Left lung (tissue), 10 donors: ENCODE results near the gene ABHD6. TPM values are rescaled to one million over a fixed set of nuclear protein-coding genes. Genes with fewer than 3 reads are reported as not detected.
A peak's percentile ranks its signal among the peaks of the same experiment; 100 is the strongest.
"Not testable (repeated sequence)": the region's sequence is repeated elsewhere in the genome, so short reads cannot be mapped to it uniquely, and the experiment has no call there.

Experiments
- ATAC-seq: fragments of 200-7000 bp; cut with Tn5 transposase; one replicate; pipeline ENCODE4 v1.9.1; 2020; ENCODE audit warnings: moderate library complexity
- DNase-seq, 4 donors: peaks; one replicate each; pipeline ENCODE4 v3.0.0-alpha.2; 2013 to 2020
- H3K27ac ChIP-seq, 2 donors: fragments of 200-600 bp; sonication (generic) in 1 of 2; one replicate each; pipeline versions ENCODE4 v1.5.0 to v1.8.0; 2020 to 2021
- H3K27me3 ChIP-seq, 2 donors: fragments of 200-600 bp; sonication (generic) in 1 of 2; one replicate each; pipeline versions ENCODE4 v1.5.0 to v1.8.0; 2020 to 2021
- H3K36me3 ChIP-seq, 2 donors: fragments of 200-600 bp; sonication (generic) in 1 of 2; one replicate each; pipeline versions ENCODE4 v1.5.0 to v1.8.0; 2020 to 2021
- H3K4me1 ChIP-seq, 2 donors: fragments of 200-600 bp; one replicate each; pipeline ENCODE4 v1.8.0; 2021
- H3K4me3 ChIP-seq, 2 donors: fragments of 200-600 bp; sonication (generic) in 1 of 2; one replicate each; pipeline versions ENCODE4 v1.5.0 to v1.8.0; 2020 to 2021; ENCODE audit warnings: mild to moderate bottlenecking in 1 of 2
- H3K9me3 ChIP-seq, 2 donors: fragments of 200-600 bp; sonication (generic) in 1 of 2; one replicate each; pipeline versions ENCODE4 v1.5.0 to v1.8.0; 2020 to 2021
- intact Hi-C, 2 donors: fragments of 100-400 bp; cut with DNase I; formaldehyde crosslinking; loops; one replicate each; pipeline versions ENCODE4 v1.11.2 to v1.14.2; 2022
- polyA plus RNA-seq, 6 donors: library from polyadenylated mRNA; unstranded; fragments of 120-200 nt; gene quantifications; one replicate each; pipeline ENCODE4 v1.2.1, GENCODE V29; 2013; ENCODE audit not compliant: insufficient read length in 6 of 6
- total RNA-seq, 2 donors: library from RNA; stranded (reverse); fragmentation: NEBNext Ultra II Directional; extraction: Animal tissue kit (Norgen Biotek cat#: 25700); gene quantifications; one replicate each; pipeline ENCODE4 v1.2.1, GENCODE V29; 2021
- TF ChIP-seq, protein P1 (sequence below), 2 donors: fragments of 200-600 bp; sonication (generic) in 1 of 2; IDR thresholded peaks; one replicate each; pipeline versions ENCODE4 v1.5.0 to v1.8.0; 2021; ENCODE audit warnings: antibody characterized with exemption in 2 of 2
- donor health status: DM: no; HTN: yes; CAD: no.
- donor health status: DM: no; HTN: no; CAD: no.

ABHD6 gene
- total and polyA plus RNA-seq, 8 donors, result 4.8 to 12.7 (median 8.2) TPM

DNA sequence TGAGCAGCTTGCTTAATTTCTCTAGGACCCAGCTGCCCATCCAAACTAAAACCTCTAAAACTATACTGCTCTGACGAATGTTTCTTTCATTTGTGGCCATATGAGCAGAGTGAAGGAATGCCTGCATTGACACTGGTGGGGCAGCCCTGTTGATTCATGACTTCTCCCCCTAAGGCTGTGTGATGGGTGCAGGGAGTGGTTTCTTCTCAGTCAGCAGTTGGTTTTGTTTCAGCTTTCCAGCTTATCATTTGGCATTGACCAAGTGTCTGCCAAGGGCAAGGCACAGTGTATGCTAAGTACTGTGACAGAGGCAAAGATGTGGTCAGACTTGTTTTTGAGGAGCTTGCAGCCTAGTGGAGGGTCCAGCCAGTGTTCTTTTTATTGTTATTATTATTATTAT lies 4.7 kb downstream of the ABHD6 start:
- H3K27me3 ChIP-seq, result no peaks in the 10 kb centered on the region
- H3K4me1 ChIP-seq, result peaks cover 5% of the 10 kb centered on the region in 2 donors
- H3K27ac ChIP-seq, result no peak overlapping the region
- no peaks in the 10 kb centered on the region for H3K9me3 ChIP-seq
- intact Hi-C loops, result loop anchor here in 1 of 2 donors (10.0 kb wide), 1 partner anchor 52 kb away; no protein-coding TSS in a partner anchor
- TF ChIP-seq, protein P1, sequence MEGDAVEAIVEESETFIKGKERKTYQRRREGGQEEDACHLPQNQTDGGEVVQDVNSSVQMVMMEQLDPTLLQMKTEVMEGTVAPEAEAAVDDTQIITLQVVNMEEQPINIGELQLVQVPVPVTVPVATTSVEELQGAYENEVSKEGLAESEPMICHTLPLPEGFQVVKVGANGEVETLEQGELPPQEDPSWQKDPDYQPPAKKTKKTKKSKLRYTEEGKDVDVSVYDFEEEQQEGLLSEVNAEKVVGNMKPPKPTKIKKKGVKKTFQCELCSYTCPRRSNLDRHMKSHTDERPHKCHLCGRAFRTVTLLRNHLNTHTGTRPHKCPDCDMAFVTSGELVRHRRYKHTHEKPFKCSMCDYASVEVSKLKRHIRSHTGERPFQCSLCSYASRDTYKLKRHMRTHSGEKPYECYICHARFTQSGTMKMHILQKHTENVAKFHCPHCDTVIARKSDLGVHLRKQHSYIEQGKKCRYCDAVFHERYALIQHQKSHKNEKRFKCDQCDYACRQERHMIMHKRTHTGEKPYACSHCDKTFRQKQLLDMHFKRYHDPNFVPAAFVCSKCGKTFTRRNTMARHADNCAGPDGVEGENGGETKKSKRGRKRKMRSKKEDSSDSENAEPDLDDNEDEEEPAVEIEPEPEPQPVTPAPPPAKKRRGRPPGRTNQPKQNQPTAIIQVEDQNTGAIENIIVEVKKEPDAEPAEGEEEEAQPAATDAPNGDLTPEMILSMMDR (IDR thresholded peaks at IDR 0.05), result no peak
- no peaks in the 10 kb centered on the region for H3K36me3 ChIP-seq
- no peak overlapping the region for H3K4me3 ChIP-seq
- no peak for ATAC-seq
- DNase-seq, result no peak

DNA sequence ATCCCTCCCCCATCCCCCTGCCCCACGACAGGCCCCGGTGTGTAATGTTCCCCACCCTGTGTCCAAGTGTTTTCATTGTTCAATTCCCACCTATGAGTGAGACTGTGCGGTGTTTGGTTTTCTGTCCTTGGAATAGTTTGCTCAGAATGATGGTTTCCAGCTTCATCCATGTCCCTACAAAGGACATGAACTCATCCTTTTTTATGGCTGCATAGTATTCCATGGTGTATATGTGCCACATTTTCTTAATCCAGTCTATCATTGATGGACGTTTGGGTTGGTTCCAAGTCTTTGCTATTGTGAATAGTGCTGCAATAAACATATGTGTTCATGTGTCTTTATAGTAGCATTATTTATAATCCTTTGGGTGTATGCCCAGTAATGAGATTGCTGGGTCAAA lies 5.3 kb downstream of the ABHD6 start:
- not testable (repeated sequence) for H3K4me1 ChIP-seq, DNase-seq, ATAC-seq, H3K27ac ChIP-seq, H3K9me3 ChIP-seq, H3K27me3 ChIP-seq, H3K36me3 ChIP-seq, H3K4me3 ChIP-seq
- intact Hi-C loops, result loop anchor here in 1 of 2 donors (10.0 kb wide), 1 partner anchor 52 kb away; no protein-coding TSS in a partner anchor

DNA sequence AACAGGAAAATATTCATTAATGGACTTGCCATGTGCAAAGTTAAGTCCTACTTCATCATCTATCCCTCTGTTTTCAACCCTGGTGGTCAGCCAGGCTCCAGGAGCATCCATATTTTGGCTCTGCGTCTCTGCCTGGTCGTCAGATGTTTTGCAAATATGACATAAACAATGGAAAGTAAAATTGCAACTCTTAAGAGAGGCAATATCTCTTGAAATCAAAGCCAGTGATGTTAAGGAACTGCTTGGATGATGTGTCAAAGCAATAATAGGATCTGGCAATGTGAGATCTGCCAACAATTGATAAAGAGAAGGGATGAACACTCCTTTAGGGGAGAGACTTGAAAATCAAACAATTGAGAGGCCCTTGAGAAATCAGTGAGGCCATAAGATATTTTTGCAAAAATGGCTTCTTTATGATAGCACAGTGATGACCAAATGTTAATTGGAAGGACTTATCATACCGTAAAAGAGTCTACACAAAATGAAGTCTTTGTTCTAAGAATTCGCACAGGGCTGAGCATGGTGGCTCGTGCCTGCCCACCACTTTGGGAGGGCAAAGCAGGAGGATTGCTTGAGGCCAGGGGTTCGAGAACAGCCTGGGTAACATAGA lies 6.5 kb downstream of the ABHD6 start:
- TF ChIP-seq, protein P1 (IDR thresholded peaks at IDR 0.05), result no peak
- H3K27ac ChIP-seq, result no peak overlapping the region
- no peaks in the 10 kb centered on the region for H3K27me3 ChIP-seq
- no peaks in the 10 kb centered on the region for H3K9me3 ChIP-seq
- H3K4me3 ChIP-seq, result no peak overlapping the region
- ATAC-seq (no peak), DNase-seq (no peak)
- H3K4me1 ChIP-seq, result no peaks in the 10 kb centered on the region
- intact Hi-C loops, result loop anchor here in 1 of 2 donors (10.0 kb wide), 1 partner anchor 51 kb away; no protein-coding TSS in a partner anchor
- H3K36me3 ChIP-seq, result no peaks in the 10 kb centered on the region

DNA sequence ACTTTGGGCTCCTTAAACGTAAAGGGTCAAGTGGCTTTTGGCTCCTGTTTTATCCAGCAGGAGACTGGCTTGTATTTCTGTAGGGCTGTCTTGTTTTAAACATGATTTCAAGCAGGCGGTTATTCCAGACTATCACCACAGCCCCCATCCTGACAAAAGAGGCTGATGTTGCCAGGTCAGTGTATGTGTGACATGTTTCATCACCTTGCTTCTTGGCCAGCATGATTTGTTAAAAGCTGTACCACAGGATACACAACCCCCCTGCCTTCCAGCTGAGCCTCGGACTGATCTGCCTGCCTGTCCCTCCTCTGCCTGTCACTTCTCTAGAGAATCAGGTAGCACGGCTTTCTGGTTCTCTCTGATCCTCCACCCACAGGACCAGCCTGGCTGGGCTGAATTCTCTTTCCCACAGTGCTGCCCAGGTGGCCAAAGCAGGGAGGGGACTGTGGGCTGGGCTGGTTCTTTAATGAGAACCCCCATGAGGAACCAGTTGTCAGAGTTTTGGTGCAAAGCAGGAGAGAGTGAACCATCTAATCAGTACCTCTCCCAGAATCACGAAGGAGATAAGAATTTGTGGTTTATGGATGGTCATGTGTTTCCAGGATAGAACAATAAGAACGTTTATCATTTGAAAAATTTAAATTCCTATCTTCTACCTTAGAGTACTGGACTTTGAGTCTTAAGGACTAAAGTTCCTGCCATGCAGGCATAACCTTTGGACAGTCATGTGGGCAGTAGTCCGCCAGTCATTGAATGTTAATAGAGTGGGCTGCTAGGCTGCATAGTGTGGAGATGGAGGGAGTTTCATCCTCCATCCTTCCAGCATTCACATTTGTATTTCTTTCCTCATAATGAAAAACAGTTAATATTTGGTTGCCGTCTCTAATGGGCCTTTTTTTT lies 8.8 kb downstream of the ABHD6 start:
- no peak for DNase-seq
- H3K4me3 ChIP-seq, result no peak overlapping the region
- no peaks in the 10 kb centered on the region for H3K4me1 ChIP-seq
- TF ChIP-seq, protein P1 (IDR thresholded peaks at IDR 0.05), result no peak
- intact Hi-C loops, result loop anchor here in 1 of 2 donors (10.0 kb wide), 1 partner anchor 48 kb away; no protein-coding TSS in a partner anchor
- no peaks in the 10 kb centered on the region for H3K9me3 ChIP-seq
- no peak overlapping the region for H3K27ac ChIP-seq
- no peaks in the 10 kb centered on the region for H3K36me3 ChIP-seq
- no peaks in the 10 kb centered on the region for H3K27me3 ChIP-seq
- ATAC-seq, result no peak

DNA sequence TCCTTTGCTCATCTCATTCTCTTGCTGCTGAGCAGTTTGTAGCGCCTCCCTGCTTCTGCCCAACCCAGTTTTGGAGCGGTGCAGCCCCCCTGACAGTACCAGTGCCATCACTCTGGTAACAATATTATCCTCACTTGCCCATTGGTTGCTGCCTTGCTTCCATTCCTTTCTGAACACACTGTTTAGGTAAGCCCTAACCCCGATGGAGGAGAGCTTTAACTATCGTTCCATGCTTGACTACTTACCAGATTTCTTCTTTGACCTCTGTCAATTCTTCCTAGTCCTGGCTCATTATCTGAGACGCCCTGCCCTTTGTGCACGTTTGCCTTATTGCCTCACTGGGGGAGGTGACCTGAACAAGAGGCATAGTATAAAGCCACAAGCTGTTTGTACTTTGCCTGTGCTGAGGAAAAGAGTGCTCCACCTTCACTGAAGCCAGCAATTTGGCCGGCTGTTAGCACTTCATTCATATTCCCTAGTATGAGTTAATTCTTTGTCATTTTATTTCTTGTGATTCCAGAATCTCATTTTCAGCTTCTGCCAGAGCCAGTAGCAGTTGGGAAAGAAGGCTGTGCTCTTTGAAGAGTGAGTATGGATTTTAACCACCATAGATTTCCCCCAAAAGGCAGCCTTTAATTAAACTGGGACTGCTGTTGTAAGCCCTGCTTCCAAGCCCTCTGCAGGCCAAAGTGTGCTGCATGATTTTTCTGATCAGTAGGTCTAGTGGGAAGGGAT lies 11.9 kb downstream of the ABHD6 start:
- no peak overlapping the region for H3K27ac ChIP-seq
- TF ChIP-seq, protein P1 (IDR thresholded peaks at IDR 0.05), result no peak
- peak; percentile 93 for ATAC-seq
- no peak overlapping the region for H3K4me3 ChIP-seq
- H3K27me3 ChIP-seq, result no peaks in the 10 kb centered on the region
- peak in 1 of 4 donors; percentile 19 for DNase-seq
- no peaks in the 10 kb centered on the region for H3K9me3 ChIP-seq
- H3K36me3 ChIP-seq, result no peaks in the 10 kb centered on the region
- H3K4me1 ChIP-seq, result no peaks in the 10 kb centered on the region
- intact Hi-C loops, result loop anchor here in 1 of 2 donors (10.0 kb wide), 1 partner anchor 45 kb away; no protein-coding TSS in a partner anchor
